GM10266 (cell line): ENCODE measurements around the gene CYLD.

Experiments used
- DNase-seq: peaks from one replicate; pipeline ENCODE4 v3.0.0; 2012; ENCODE audit errors: extremely low spot score
- TF ChIP-seq, protein P1 (sequence below): IDR thresholded peaks from 2 replicates; pipeline ENCODE4 v1.5.1; 2012; ENCODE audit warnings: mild to moderate bottlenecking, low read depth; ENCODE audit not compliant: control insufficient read depth, insufficient read depth; ENCODE audit errors: missing control alignments

Gene CYLD

GRCh38 chr16:50818380-50818779 lies 76.5 kb downstream of the CYLD start:
- TF ChIP-seq, protein P1, sequence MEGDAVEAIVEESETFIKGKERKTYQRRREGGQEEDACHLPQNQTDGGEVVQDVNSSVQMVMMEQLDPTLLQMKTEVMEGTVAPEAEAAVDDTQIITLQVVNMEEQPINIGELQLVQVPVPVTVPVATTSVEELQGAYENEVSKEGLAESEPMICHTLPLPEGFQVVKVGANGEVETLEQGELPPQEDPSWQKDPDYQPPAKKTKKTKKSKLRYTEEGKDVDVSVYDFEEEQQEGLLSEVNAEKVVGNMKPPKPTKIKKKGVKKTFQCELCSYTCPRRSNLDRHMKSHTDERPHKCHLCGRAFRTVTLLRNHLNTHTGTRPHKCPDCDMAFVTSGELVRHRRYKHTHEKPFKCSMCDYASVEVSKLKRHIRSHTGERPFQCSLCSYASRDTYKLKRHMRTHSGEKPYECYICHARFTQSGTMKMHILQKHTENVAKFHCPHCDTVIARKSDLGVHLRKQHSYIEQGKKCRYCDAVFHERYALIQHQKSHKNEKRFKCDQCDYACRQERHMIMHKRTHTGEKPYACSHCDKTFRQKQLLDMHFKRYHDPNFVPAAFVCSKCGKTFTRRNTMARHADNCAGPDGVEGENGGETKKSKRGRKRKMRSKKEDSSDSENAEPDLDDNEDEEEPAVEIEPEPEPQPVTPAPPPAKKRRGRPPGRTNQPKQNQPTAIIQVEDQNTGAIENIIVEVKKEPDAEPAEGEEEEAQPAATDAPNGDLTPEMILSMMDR: no peak
- no peak for DNase-seq

DNA sequence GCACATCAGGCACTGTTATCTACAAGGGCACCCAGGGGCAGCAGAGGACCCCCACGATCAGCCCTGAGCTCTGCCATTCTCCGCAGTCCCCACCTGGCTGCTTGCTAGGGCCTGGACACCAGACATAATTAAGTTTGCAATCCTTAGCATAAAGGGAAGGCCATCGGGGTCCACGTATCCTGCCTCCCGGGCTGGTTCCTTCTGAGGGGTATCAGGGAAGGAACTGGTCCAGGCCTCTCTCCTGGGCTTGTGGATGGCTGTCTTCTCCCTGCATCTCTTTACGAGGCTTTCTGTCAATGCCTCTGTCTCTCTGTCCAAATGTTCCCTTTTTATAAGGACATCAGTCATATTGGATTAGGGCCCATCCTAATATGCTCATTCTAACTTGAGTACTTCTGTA lies 77.8 kb downstream of the CYLD start:
- DNase-seq: no peak
- TF ChIP-seq, protein P1: no peak

- no peak for DNase-seq
- TF ChIP-seq, protein P1: no peak
Measured at GRCh38 chr16:50820225-50820624, 78.3 kb downstream of the CYLD start.

DNA sequence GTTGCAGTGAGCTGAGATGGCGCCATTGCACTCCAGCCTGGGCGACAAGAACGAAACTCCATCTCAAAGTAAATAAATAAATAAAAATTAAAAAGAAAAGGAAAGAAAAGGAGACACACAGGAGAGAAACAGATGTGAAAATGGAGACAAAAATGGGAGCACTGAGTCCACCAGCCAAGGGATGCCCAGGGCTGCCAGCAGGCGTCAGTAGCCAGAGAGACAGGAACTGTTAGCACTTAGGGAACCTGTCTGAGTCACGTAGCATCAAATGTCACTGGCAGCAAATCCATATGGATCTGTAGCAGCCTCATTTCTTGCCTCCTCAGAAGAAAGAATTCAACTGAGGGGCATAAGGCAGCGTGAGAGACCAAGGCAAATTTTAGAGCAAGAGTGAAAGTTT lies 79.7 kb downstream of the CYLD start:
- TF ChIP-seq, protein P1: no peak
- DNase-seq: no peak

- TF ChIP-seq, protein P1: no peak
- DNase-seq: no peak
Measured at GRCh38 chr16:50822671-50823070, 80.8 kb downstream of the CYLD start.

GRCh38 chr16:50826797-50827316 lies 85.0 kb downstream of the CYLD start:
- TF ChIP-seq, protein P1: no peak
- no peak for DNase-seq

- TF ChIP-seq, protein P1: no peak
- DNase-seq: no peak
Measured at GRCh38 chr16:50828164-50828702, 86.3 kb downstream of the CYLD start.
